ENCODE results near the gene COX20. TPM values are rescaled to one million over a fixed set of nuclear protein-coding genes. Genes with fewer than 3 reads are reported as not detected.

Gene COX20
- total and polyA plus RNA-seq, 2 of the 13 experiments (the other 11 are each of a cell fraction or from before 2014, with no cell fraction given), result 34.4 to 95.8 TPM

DNA sequence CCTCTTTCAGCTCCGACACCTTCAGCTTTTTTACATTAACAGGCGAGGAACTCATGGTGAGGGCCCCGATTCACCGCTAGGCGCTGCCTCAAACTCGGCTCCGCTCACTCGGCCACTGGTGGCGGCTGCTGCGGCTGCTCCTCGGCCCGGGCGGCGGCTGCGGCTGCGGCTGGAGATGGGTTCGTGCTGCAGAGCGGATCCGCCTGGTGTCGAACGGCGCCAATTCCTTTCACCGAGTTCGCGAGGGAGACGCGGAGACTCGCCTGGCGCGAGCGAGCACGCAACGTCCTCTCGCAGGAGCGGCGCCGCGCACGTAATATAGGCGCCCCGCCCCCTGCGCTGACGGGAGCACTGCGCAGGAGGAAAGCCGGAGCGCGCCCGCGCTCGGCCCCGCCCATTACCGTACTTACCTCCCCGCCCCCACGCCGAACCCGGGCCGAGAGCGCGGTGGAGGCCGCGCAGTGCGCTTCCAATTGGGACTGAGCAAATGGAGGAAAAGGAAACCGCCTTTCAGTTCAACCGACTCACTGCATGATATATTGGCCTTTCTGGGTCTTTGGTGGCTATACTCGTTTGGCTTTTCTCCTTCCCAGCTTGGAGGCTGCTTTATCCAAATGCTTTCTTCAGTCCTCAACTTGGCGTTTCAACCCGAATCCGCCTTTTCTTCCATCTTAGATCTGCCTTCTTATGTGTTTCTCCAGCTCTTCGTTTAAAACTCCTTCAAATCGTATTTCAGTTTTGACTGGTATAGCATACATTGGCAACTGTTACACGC lies 29.0 kb downstream of the COX20 start, which contains the start of gene HNRNPU (continued):
- TF ChIP-seq, protein P1, sequence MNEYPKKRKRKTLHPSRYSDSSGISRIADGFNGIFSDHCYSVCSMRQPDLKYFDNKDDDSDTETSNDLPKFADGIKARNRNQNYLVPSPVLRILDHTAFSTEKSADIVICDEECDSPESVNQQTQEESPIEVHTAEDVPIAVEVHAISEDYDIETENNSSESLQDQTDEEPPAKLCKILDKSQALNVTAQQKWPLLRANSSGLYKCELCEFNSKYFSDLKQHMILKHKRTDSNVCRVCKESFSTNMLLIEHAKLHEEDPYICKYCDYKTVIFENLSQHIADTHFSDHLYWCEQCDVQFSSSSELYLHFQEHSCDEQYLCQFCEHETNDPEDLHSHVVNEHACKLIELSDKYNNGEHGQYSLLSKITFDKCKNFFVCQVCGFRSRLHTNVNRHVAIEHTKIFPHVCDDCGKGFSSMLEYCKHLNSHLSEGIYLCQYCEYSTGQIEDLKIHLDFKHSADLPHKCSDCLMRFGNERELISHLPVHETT (CRISPR knock-in tag; conservative IDR thresholded peaks at IDR 0.05), result peak; percentile 95
- TF ChIP-seq HNRNPLL (IDR thresholded peaks at IDR 0.05; ENCODE audit: low read depth, low read length, poor library complexity, severe bottlenecking) (peak; percentile 94), ELF3 (CRISPR knock-in tag; IDR thresholded peaks at IDR 0.05) (peak; percentile 82), ZNF224 (CRISPR knock-in tag; IDR thresholded peaks at IDR 0.05) (0 out of 2 replicates have a peak, but pooled peaks have one; percentile 19), ZFP1 (CRISPR knock-in tag; IDR thresholded peaks at IDR 0.05) (no peak; the same call in 1 of the 2 replicates), ZNF101 (CRISPR knock-in tag; IDR thresholded peaks at IDR 0.05; ENCODE audit: borderline replicate concordance, low read depth) (0 out of 2 replicates have a peak, but pooled peaks have one; percentile 32), ZNF598 (CRISPR knock-in tag; IDR thresholded peaks at IDR 0.05; ENCODE audit: borderline replicate concordance) (peak; percentile 76; the same call in 1 of the 2 replicates), ZBTB20 (CRISPR knock-in tag; IDR thresholded peaks at IDR 0.05; ENCODE audit: borderline replicate concordance, low read depth) (no peak; the same call in 1 of the 2 replicates), SALL2 (CRISPR knock-in tag; IDR thresholded peaks at IDR 0.05) (peak; percentile 44; the same call in 1 of the 2 replicates), KMT2B (CRISPR knock-in tag; IDR thresholded peaks at IDR 0.05) (peak; percentile 81), JARID2 (CRISPR knock-in tag; IDR thresholded peaks at IDR 0.05; ENCODE audit: insufficient replicate concordance) (no peak), ZNF468 (CRISPR knock-in tag; IDR thresholded peaks at IDR 0.05) (no peak), ZNF446 (CRISPR knock-in tag; IDR thresholded peaks at IDR 0.05) (no peak), ZNF282 (IDR thresholded peaks at IDR 0.05; ENCODE audit: partially characterized antibody) (no peak)
- TF ChIP-seq, protein P2, sequence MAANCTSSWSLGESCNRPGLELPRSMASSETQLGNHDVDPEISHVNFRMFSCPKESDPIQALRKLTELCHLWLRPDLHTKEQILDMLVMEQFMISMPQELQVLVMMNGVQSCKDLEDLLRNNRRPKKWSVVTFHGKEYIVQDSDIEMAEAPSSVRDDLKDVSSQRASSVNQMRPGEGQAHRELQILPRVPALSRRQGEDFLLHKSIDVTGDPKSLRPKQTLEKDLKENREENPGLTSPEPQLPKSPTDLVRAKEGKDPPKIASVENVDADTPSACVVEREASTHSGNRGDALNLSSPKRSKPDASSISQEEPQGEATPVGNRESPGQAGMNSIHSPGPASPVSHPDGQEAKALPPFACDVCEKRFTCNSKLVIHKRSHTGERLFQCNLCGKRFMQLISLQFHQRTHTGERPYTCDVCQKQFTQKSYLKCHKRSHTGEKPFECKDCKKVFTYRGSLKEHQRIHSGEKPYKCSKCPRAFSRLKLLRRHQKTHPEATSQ (CRISPR knock-in tag; IDR thresholded peaks at IDR 0.05; ENCODE audit: borderline replicate concordance), result peak; percentile 46; the same call in 1 of the 2 replicates
- TF ChIP-seq, protein P3, sequence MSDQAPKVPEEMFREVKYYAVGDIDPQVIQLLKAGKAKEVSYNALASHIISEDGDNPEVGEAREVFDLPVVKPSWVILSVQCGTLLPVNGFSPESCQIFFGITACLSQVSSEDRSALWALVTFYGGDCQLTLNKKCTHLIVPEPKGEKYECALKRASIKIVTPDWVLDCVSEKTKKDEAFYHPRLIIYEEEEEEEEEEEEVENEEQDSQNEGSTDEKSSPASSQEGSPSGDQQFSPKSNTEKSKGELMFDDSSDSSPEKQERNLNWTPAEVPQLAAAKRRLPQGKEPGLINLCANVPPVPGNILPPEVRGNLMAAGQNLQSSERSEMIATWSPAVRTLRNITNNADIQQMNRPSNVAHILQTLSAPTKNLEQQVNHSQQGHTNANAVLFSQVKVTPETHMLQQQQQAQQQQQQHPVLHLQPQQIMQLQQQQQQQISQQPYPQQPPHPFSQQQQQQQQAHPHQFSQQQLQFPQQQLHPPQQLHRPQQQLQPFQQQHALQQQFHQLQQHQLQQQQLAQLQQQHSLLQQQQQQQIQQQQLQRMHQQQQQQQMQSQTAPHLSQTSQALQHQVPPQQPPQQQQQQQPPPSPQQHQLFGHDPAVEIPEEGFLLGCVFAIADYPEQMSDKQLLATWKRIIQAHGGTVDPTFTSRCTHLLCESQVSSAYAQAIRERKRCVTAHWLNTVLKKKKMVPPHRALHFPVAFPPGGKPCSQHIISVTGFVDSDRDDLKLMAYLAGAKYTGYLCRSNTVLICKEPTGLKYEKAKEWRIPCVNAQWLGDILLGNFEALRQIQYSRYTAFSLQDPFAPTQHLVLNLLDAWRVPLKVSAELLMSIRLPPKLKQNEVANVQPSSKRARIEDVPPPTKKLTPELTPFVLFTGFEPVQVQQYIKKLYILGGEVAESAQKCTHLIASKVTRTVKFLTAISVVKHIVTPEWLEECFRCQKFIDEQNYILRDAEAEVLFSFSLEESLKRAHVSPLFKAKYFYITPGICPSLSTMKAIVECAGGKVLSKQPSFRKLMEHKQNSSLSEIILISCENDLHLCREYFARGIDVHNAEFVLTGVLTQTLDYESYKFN (CRISPR knock-in tag; conservative IDR thresholded peaks at IDR 0.05), result no peak; the same call in none of the 2 replicates
- TF ChIP-seq, protein P4, sequence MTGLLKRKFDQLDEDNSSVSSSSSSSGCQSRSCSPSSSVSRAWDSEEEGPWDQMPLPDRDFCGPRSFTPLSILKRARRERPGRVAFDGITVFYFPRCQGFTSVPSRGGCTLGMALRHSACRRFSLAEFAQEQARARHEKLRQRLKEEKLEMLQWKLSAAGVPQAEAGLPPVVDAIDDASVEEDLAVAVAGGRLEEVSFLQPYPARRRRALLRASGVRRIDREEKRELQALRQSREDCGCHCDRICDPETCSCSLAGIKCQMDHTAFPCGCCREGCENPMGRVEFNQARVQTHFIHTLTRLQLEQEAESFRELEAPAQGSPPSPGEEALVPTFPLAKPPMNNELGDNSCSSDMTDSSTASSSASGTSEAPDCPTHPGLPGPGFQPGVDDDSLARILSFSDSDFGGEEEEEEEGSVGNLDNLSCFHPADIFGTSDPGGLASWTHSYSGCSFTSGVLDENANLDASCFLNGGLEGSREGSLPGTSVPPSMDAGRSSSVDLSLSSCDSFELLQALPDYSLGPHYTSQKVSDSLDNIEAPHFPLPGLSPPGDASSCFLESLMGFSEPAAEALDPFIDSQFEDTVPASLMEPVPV (CRISPR knock-in tag; IDR thresholded peaks at IDR 0.05), result 0 out of 2 replicates have a peak, but pooled peaks have one; percentile 25
- TF ChIP-seq, protein P5, sequence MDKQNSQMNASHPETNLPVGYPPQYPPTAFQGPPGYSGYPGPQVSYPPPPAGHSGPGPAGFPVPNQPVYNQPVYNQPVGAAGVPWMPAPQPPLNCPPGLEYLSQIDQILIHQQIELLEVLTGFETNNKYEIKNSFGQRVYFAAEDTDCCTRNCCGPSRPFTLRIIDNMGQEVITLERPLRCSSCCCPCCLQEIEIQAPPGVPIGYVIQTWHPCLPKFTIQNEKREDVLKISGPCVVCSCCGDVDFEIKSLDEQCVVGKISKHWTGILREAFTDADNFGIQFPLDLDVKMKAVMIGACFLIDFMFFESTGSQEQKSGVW (CRISPR knock-in tag; IDR thresholded peaks at IDR 0.05; ENCODE audit: borderline replicate concordance), result no peak

All from HepG2 (cell line).